Cardiac septum (tissue), 1 donor: ENCODE data around the gene LYPD1. TPM values are rescaled to one million over a fixed set of nuclear protein-coding genes. Genes with fewer than 3 reads are reported as not detected.

ENCODE experiments used
- DNase-seq: peaks from one replicate; pipeline ENCODE4 v3.0.0-alpha.2; 2020; ENCODE audit warnings: low spot score
- intact Hi-C: fragments of 100-400 bp; cut with DNase I; formaldehyde crosslinking; loops from one replicate; pipeline ENCODE4 v1.14.0; 2022
- total RNA-seq: library from RNA; stranded (reverse); fragmentation: NEBNext Ultra II Directional; extraction: Animal tissue kit (Norgen Biotek cat#: 25700); gene quantifications from one replicate; pipeline ENCODE4 v1.2.1, GENCODE V29; 2021
- donor health status: DM: no; HTN: no; CAD: no.

LYPD1 gene
- total RNA-seq, 1 donor from 2014 or later = 3.3 TPM

GRCh38 chr2:132641819-132642218, 28.2 kb downstream of the LYPD1 start:
- DNase-seq = no peak
- intact Hi-C loops = no loop called here

- intact Hi-C loops = no loop called here
- DNase-seq = no peak
Observed at GRCh38 chr2:132640116-132640515, 29.9 kb downstream of the LYPD1 start.

GRCh38 chr2:132638313-132639040, 31.5 kb downstream of the LYPD1 start:
- DNase-seq = no peak
- intact Hi-C loops = no loop called here

- no peak for DNase-seq
- intact Hi-C loops = no loop called here
Observed at GRCh38 chr2:132636346-132636745, 33.7 kb downstream of the LYPD1 start.

GRCh38 chr2:132633635-132634034, 36.4 kb downstream of the LYPD1 start:
- intact Hi-C loops = no loop called here
- no peak for DNase-seq

GRCh38 chr2:132632000-132632649, 37.9 kb downstream of the LYPD1 start:
- DNase-seq = no peak
- intact Hi-C loops = no loop called here

- intact Hi-C loops = no loop called here
- DNase-seq = no peak
Observed at GRCh38 chr2:132627536-132627935, 42.5 kb downstream of the LYPD1 start.

- intact Hi-C loops = no loop called here
- DNase-seq = no peak
Observed at GRCh38 chr2:132623096-132623839, 46.7 kb downstream of the LYPD1 start.

- no peak for DNase-seq
Observed at GRCh38 chr2:132621131-132621875, 48.7 kb downstream of the LYPD1 start.

GRCh38 chr2:132620115-132620514, 49.9 kb downstream of the LYPD1 start:
- intact Hi-C loops = no loop called here

More at GRCh38 chr2:132621131-132621875, 48.7 kb downstream of the LYPD1 start:
- intact Hi-C loops = no loop called here

GRCh38 chr2:132618734-132619133, 51.3 kb downstream of the LYPD1 start:
- intact Hi-C loops = no loop called here
- no peak for DNase-seq

More at GRCh38 chr2:132620115-132620514, 49.9 kb downstream of the LYPD1 start:
- no peak for DNase-seq

- intact Hi-C loops = no loop called here
- no peak for DNase-seq
Observed at GRCh38 chr2:132617989-132618388, 52.0 kb downstream of the LYPD1 start.

- intact Hi-C loops = loop anchor here (1.0 kb wide), 1 partner anchor 22 kb away; no protein-coding TSS in a partner anchor
- no peak for DNase-seq
Observed at GRCh38 chr2:132615329-132616085, 54.5 kb downstream of the LYPD1 start.

- intact Hi-C loops = no loop called here
- no peak for DNase-seq
Observed at GRCh38 chr2:132611719-132612118, 58.3 kb downstream of the LYPD1 start.

- intact Hi-C loops = no loop called here
- DNase-seq = no peak
Observed at GRCh38 chr2:132609101-132609890, 60.7 kb downstream of the LYPD1 start.

GRCh38 chr2:132608311-132608710, 61.7 kb downstream of the LYPD1 start:
- no peak for DNase-seq
- intact Hi-C loops = no loop called here

GRCh38 chr2:132607426-132608090, 62.4 kb downstream of the LYPD1 start:
- no peak for DNase-seq
- intact Hi-C loops = no loop called here

- no peak for DNase-seq
- intact Hi-C loops = no loop called here
Observed at GRCh38 chr2:132606649-132607048, 63.4 kb downstream of the LYPD1 start.
